Prostate gland (tissue), 2 donors: ENCODE measurements around the gene PTPRD. TPM values are rescaled to one million over a fixed set of nuclear protein-coding genes. Genes with fewer than 3 reads are reported as not detected.

Source experiments
- DNase-seq: peaks from one replicate; pipeline ENCODE4 v3.0.0-alpha.2; 2019; ENCODE audit warnings: low spot score
- H3K27ac ChIP-seq, 2 donors: fragments of 200-600 bp; sonication (generic); 2 replicates each; pipeline ENCODE4 v1.5.1; 2017 to 2019
- H3K27me3 ChIP-seq: fragments of 200-600 bp; sonication (generic); replicated peaks from 2 replicates; pipeline ENCODE4 v1.5.1; 2019; ENCODE audit not compliant: insufficient read depth
- H3K36me3 ChIP-seq, 2 donors: fragments of 200-600 bp; sonication (generic); 1 replicate in 1 of 2; 2 replicates in 1 of 2; pipeline versions ENCODE4 v1.5.1 to v1.8.1; 2017 to 2019
- H3K4me1 ChIP-seq: fragments of 200-600 bp; sonication (generic); replicated peaks from 2 replicates; pipeline ENCODE4 v1.5.1; 2019
- H3K4me3 ChIP-seq, 2 donors: fragments of 200-600 bp; sonication (generic); 2 replicates each; pipeline ENCODE4 v1.5.1; 2017 to 2019
- H3K9me3 ChIP-seq: fragments of 200-600 bp; sonication (generic); 2 replicates; pipeline ENCODE4 v1.5.1; 2017
- CTCF ChIP-seq, 4 experiments: fragments of 200-600 bp in 2 of 4; fragments of 450-650 bp in 2 of 4; sonication (generic) in 2 of 4; IDR thresholded peaks; 1 replicate in 3 of 4; 2 replicates in 1 of 4; pipeline ENCODE4 v1.5.1; 2016 to 2019; ENCODE audit warnings: antibody characterized with exemption in 4 of 4, mild to moderate bottlenecking in 2 of 4, moderate library complexity in 2 of 4
- POLR2A ChIP-seq: fragments of 450-650 bp; IDR thresholded peaks from one replicate; pipeline ENCODE4 v1.6.1; 2016; ENCODE audit warnings: antibody characterized with exemption, mild to moderate bottlenecking
- POLR2AphosphoS5 ChIP-seq: sonication (generic); formaldehyde crosslinking; IDR thresholded peaks from one replicate; pipeline ENCODE4 v1.6.1; 2017; ENCODE audit warnings: antibody characterized with exemption
- WGBS: methylation state at CpG from one replicate; pipeline ENCODE4 v1.1.5; 2018; 5-methylcytosine and 5-hydroxymethylcytosine counted together
- intact Hi-C: fragments of 100-400 bp; cut with DNase I; formaldehyde crosslinking; loops from one replicate; pipeline ENCODE4 v1.14.2; 2022
- total RNA-seq, 2 donors: library from RNA; depleted of rRNA; stranded (reverse); fragments of >200 nt; gene quantifications; one replicate each; pipeline ENCODE4 v1.1.0, GENCODE V29; 2016

Gene PTPRD
- total RNA-seq, 2 donors from 2014 or later, result 5.8 to 23.1 TPM

GRCh38 chr9:8349376-8349775 is 2263.4 kb downstream of the PTPRD start:
- no peak for DNase-seq
- H3K4me3 ChIP-seq, result no peak overlapping the region
- no peaks in the 10 kb centered on the region for H3K4me1 ChIP-seq
- TF ChIP-seq POLR2A, result no peak
- TF ChIP-seq POLR2AphosphoS5, result no peak
- TF ChIP-seq CTCF (IDR thresholded peaks at IDR 0.05), result no peak
- no peaks in the 10 kb centered on the region for H3K9me3 ChIP-seq
- WGBS, result 67% methylated on average over 2 of the region's 2 CpGs
- H3K27ac ChIP-seq, result no peak overlapping the region
- H3K36me3 ChIP-seq, result no peaks in the 10 kb centered on the region
- no peaks in the 10 kb centered on the region for H3K27me3 ChIP-seq
- intact Hi-C loops, result no loop called here

GRCh38 chr9:8348756-8349155 is 2264.0 kb downstream of the PTPRD start:
- H3K4me1 ChIP-seq, result no peaks in the 10 kb centered on the region
- H3K9me3 ChIP-seq, result no peaks in the 10 kb centered on the region
- TF ChIP-seq POLR2A (no peak), POLR2AphosphoS5 (no peak), CTCF (IDR thresholded peaks at IDR 0.05) (no peak)
- DNase-seq, result no peak
- no peak overlapping the region for H3K27ac ChIP-seq
- H3K27me3 ChIP-seq, result no peaks in the 10 kb centered on the region
- 60% methylated on average over 4 of the region's 4 CpGs for WGBS
- H3K36me3 ChIP-seq, result no peaks in the 10 kb centered on the region
- H3K4me3 ChIP-seq, result no peak overlapping the region
- intact Hi-C loops, result no loop called here

GRCh38 chr9:8346296-8346695 is 2266.5 kb downstream of the PTPRD start:
- Histone ChIP-seq H3K36me3 (no peaks in the 10 kb centered on the region), H3K9me3 (no peaks in the 10 kb centered on the region), H3K27ac (no peak overlapping the region), H3K4me1 (no peaks in the 10 kb centered on the region), H3K4me3 (no peak overlapping the region), H3K27me3 (no peaks in the 10 kb centered on the region)
- WGBS, result 98% methylated on average over 4 of the region's 4 CpGs
- DNase-seq, result no peak
- TF ChIP-seq POLR2AphosphoS5 (no peak), CTCF (IDR thresholded peaks at IDR 0.05) (no peak), POLR2A (no peak)
- intact Hi-C loops, result no loop called here

- no peaks in the 10 kb centered on the region for H3K27me3 ChIP-seq
- 75% methylated on average over 5 of the region's 5 CpGs for WGBS
- no peaks in the 10 kb centered on the region for H3K9me3 ChIP-seq
- H3K4me3 ChIP-seq, result no peak overlapping the region
- intact Hi-C loops, result no loop called here
- no peak for DNase-seq
- TF ChIP-seq POLR2A (no peak), POLR2AphosphoS5 (no peak), CTCF (IDR thresholded peaks at IDR 0.05) (no peak)
- H3K27ac ChIP-seq, result no peak overlapping the region
- no peaks in the 10 kb centered on the region for H3K4me1 ChIP-seq
- no peaks in the 10 kb centered on the region for H3K36me3 ChIP-seq
Observed at GRCh38 chr9:8338767-8339510, 2273.9 kb downstream of the PTPRD start.
